ENCODE data around the gene DSN1. TPM values are rescaled to one million over a fixed set of nuclear protein-coding genes. Genes with fewer than 3 reads are reported as not detected.

The DSN1 gene
- polyA plus RNA-seq, 3 donors, result 4.9 to 5.2 (median 5.1) TPM

GRCh38 chr20:36752582-36752981, 21.0 kb downstream of the DSN1 start:
- intact Hi-C loops (cut with micrococcal nuclease), result loop anchor here in 1 of 2 donors (10.0 kb wide), 1 partner anchor 198 kb away; no protein-coding TSS in a partner anchor
- H3K36me3 Mint-ChIP-seq, result peaks cover 27 to 45% of the 10 kb centered on the region in 2 donors
- no peaks in the 10 kb centered on the region for H3K9me3 Mint-ChIP-seq

GRCh38 chr20:36745927-36746659, 27.5 kb downstream of the DSN1 start, which contains the start of gene NDRG3:
Gene NDRG3, minus strand, starts transcription at chr20:36746090. Its CDS starts 24,355 bp downstream, at chr20:36721735.
- peak within 1 kb of the TSS; percentile 57 to 85 (median 69) for H3K4me3 ChIP-seq (replicated peaks in 1 of 3; ENCODE audit: low read depth in 2 of 3, low read length in 3 of 3)
- peak; percentile 89 to 94 (median 92) for DNase-seq

More at GRCh38 chr20:36752582-36752981, 21.0 kb downstream of the DSN1 start:
- H3K27ac ChIP-seq (ENCODE audit: low read depth in 1 of 2, low read length in 2 of 2), result no peak overlapping the region
- H3K4me1 ChIP-seq (ENCODE audit: control insufficient read depth in 1 of 2, insufficient read depth in 2 of 2, low read length in 2 of 2), result peaks cover 16 to 17% of the 10 kb centered on the region in 2 donors
- Mint-ChIP-seq H3K4me3 (no peak overlapping the region), H3K27me3 (ENCODE audit: low read depth in 3 of 3) (peaks cover 0 to 2% (median 0%) of the 10 kb centered on the region in 3 donors), H3K4me1 (peaks cover 24% of the 10 kb centered on the region), H3K27ac (peak overlapping the region in 1 of 7 donors; percentile 46)
- WGBS (ENCODE audit: insufficient coverage), result 97% methylated on average over 4 of the region's 5 CpGs
- TF ChIP-seq CTCF (IDR thresholded peaks at IDR 0.05), result no peak
- H3K27me3 ChIP-seq (ENCODE audit: control insufficient read depth in 2 of 2, insufficient read depth in 2 of 2, low read length in 2 of 2), result no peaks in the 10 kb centered on the region
- H3K36me3 ChIP-seq (replicated peaks in 1 of 2; ENCODE audit: control insufficient read depth in 1 of 2, insufficient read depth in 2 of 2, low read length in 2 of 2), result peaks cover 16 to 32% of the 10 kb centered on the region in 2 donors
- H2AFZ ChIP-seq (ENCODE audit: insufficient read depth, low read depth, low read length, poor library complexity, severe bottlenecking), result no peak overlapping the region
- no peaks in the 10 kb centered on the region for H3K9me3 ChIP-seq (replicated peaks in 1 of 2; ENCODE audit: control insufficient read depth in 1 of 2, insufficient read depth in 1 of 2, low read length in 2 of 2)
- H3K79me2 ChIP-seq (ENCODE audit: insufficient read depth, low read length), result no peaks in the 10 kb centered on the region
- H3K4me2 ChIP-seq (replicated peaks; ENCODE audit: extremely low read depth, low read length, poor library complexity, severe bottlenecking), result no peak overlapping the region
- no peak overlapping the region for H3K9ac ChIP-seq (ENCODE audit: insufficient read depth, low read length, poor library complexity, severe bottlenecking)
- no peak for DNase-seq
- no peak overlapping the region for H3K4me3 ChIP-seq (replicated peaks in 1 of 3; ENCODE audit: low read depth in 2 of 3, low read length in 3 of 3)
- no peaks in the 10 kb centered on the region for H4K20me1 ChIP-seq (ENCODE audit: insufficient read depth, low read length)

More at GRCh38 chr20:36745927-36746659, 27.5 kb downstream of the DSN1 start, which contains the start of gene NDRG3:
- TF ChIP-seq CTCF (IDR thresholded peaks at IDR 0.05), result no peak
- Histone ChIP-seq H4K20me1 (ENCODE audit: insufficient read depth, low read length) (no peaks in the 10 kb centered on the region), H3K79me2 (ENCODE audit: insufficient read depth, low read length) (peaks cover 3% of the 10 kb centered on the region), H3K4me2 (replicated peaks; ENCODE audit: extremely low read depth, low read length, poor library complexity, severe bottlenecking) (peak within 1 kb of the TSS; percentile 96), H3K9ac (ENCODE audit: insufficient read depth, low read length, poor library complexity, severe bottlenecking) (peak within 1 kb of the TSS; percentile 59), H3K27ac (ENCODE audit: low read depth in 1 of 2, low read length in 2 of 2) (peak within 1 kb of the TSS; percentile 25 to 58), H2AFZ (ENCODE audit: insufficient read depth, low read depth, low read length, poor library complexity, severe bottlenecking) (peak within 1 kb of the TSS; percentile 95), H3K9me3 (replicated peaks in 1 of 2; ENCODE audit: control insufficient read depth in 1 of 2, insufficient read depth in 1 of 2, low read length in 2 of 2) (no peaks in the 10 kb centered on the region), H3K4me1 (ENCODE audit: control insufficient read depth in 1 of 2, insufficient read depth in 2 of 2, low read length in 2 of 2) (peaks cover 12 to 17% of the 10 kb centered on the region in 2 donors), H3K36me3 (replicated peaks in 1 of 2; ENCODE audit: control insufficient read depth in 1 of 2, insufficient read depth in 2 of 2, low read length in 2 of 2) (peaks cover 0 to 5% of the 10 kb centered on the region in 2 donors), H3K27me3 (ENCODE audit: control insufficient read depth in 2 of 2, insufficient read depth in 2 of 2, low read length in 2 of 2) (no peaks in the 10 kb centered on the region)
- WGBS (ENCODE audit: insufficient coverage), result under 1% methylated on average over 58 of the region's 63 CpGs
- H3K27ac Mint-ChIP-seq, result peak within 1 kb of the TSS; percentile 60 to 85 (median 76)
- H3K27me3 Mint-ChIP-seq (ENCODE audit: low read depth in 3 of 3), result peaks cover 2 to 9% (median 7%) of the 10 kb centered on the region in 3 donors
- intact Hi-C loops (cut with micrococcal nuclease), result no loop called here
- H3K4me3 Mint-ChIP-seq, result peak within 1 kb of the TSS; percentile 93 to 96
- peaks cover 22% of the 10 kb centered on the region for H3K4me1 Mint-ChIP-seq
- peaks cover 0 to 2% (median 0%) of the 10 kb centered on the region in 7 donors for H3K9me3 Mint-ChIP-seq
- H3K36me3 Mint-ChIP-seq, result peaks cover 6% of the 10 kb centered on the region in 2 donors
